HepG2 (cell line): Measurements from ENCODE around the gene DTNB. TPM values are rescaled to one million over a fixed set of nuclear protein-coding genes. Genes with fewer than 3 reads are reported as not detected.
A peak's percentile ranks its signal among the peaks of the same experiment; 100 is the strongest.

Experiments
- ATAC-seq: fragments of 200-7000 bp; cut with Tn5 transposase; 3 replicates; pipeline ENCODE4 v1.9.1; 2020; ENCODE audit warnings: mild to moderate bottlenecking, moderate library complexity
- BruUV-seq: library from RNA; stranded (reverse); fragments of 400-500 nt; replicated peaks from 2 replicates; lab custom pipeline; 2021; lab: Mats Ljungman, UMichigan
- CTCF ChIA-PET: fragments of 300-600 bp; formaldehyde crosslinking; extraction: SDS; loops from one replicate; lab custom pipeline; 2021; ENCODE audit warnings: low total read pairs, inconsistent platforms, low intra/inter-chr PET ratio; lab: Yijun Ruan, JAX
- POLR2A ChIA-PET: fragments of 350-600 bp; sonication (Branson Sonifier 250); formaldehyde crosslinking; loops from one replicate; lab custom pipeline; 2020; ENCODE audit warnings: antibody characterized with exemption, inconsistent platforms; lab: Yijun Ruan, JAX
- DNase-seq: peaks from one replicate; pipeline ENCODE4 v3.0.0-alpha.2; 2015; ENCODE audit warnings: low spot score
- FAIRE-seq: peaks from 3 replicates; lab custom pipeline; 2011; peaks lifted over from hg19 to GRCh38; lab: Jason Lieb, UNC
- H2AFZ ChIP-seq: one replicate; pipeline ENCODE4 v1.6.1; 2011; ENCODE audit warnings: low read length, inconsistent platforms
- H3K27ac ChIP-seq: fragments of 300-600 bp; 3 replicates; pipeline ENCODE4 v1.8.0; 2011; ENCODE audit warnings: mixed run types, mild to moderate bottlenecking, mixed read lengths, low read length, inconsistent platforms; ENCODE audit not compliant: insufficient read depth; ENCODE audit errors: extremely low read length
- H3K27me3 ChIP-seq, 2 experiments: fragments of 200-600 bp in 1 of 2; 2 replicates in 1 of 2; 3 replicates in 1 of 2; pipeline versions ENCODE4 v1.6.0 to v1.8.0; 2011; ENCODE audit warnings: low read length in 2 of 2, mild to moderate bottlenecking in 2 of 2, moderate library complexity in 2 of 2, inconsistent platforms in 1 of 2; ENCODE audit not compliant: insufficient read depth in 2 of 2, control insufficient read depth in 1 of 2
- H3K36me3 ChIP-seq, 2 experiments: fragments of 200-600 bp in 1 of 2; replicated peaks in 1 of 2; 2 replicates in 1 of 2; 3 replicates in 1 of 2; pipeline versions ENCODE4 v1.5.1 to v1.8.0; 2011; ENCODE audit warnings: low read length in 2 of 2, inconsistent platforms in 1 of 2; ENCODE audit not compliant: insufficient read depth in 2 of 2, control insufficient read depth in 1 of 2
- H3K4me1 ChIP-seq: 2 replicates; pipeline ENCODE4 v1.5.1; 2012; ENCODE audit warnings: low read length, inconsistent platforms; ENCODE audit not compliant: insufficient read depth
- H3K4me2 ChIP-seq: 2 replicates; pipeline ENCODE4 v1.6.0; 2011; ENCODE audit warnings: low read depth, low read length, inconsistent platforms
- H3K4me3 ChIP-seq, 3 experiments: fragments of 200-600 bp in 1 of 3; sonication (generic), shearing (Covaris generic) in 1 of 3; replicated peaks in 1 of 3; 2 replicates each; pipeline ENCODE4 v1.5.1; 2011 to 2016; ENCODE audit warnings: low read length in 3 of 3, inconsistent platforms in 2 of 3, low read depth in 2 of 3, mild to moderate bottlenecking in 2 of 3, control low read depth in 1 of 3, mixed read lengths in 1 of 3; ENCODE audit not compliant: insufficient read depth in 1 of 3
- H3K79me2 ChIP-seq: one replicate; pipeline ENCODE4 v1.6.1; 2011; ENCODE audit warnings: low read length, inconsistent platforms; ENCODE audit not compliant: insufficient read depth
- H3K9ac ChIP-seq: 2 replicates; pipeline ENCODE4 v1.6.0; 2011; ENCODE audit warnings: mild to moderate bottlenecking, low read depth, low read length, inconsistent platforms; ENCODE audit not compliant: insufficient read depth
- H3K9me3 ChIP-seq: 2 replicates; pipeline ENCODE4 v1.5.1; 2012; ENCODE audit warnings: mild to moderate bottlenecking, low read length
- H4K20me1 ChIP-seq: 2 replicates; pipeline ENCODE4 v1.6.0; 2011; ENCODE audit warnings: inconsistent platforms, mild to moderate bottlenecking, low read length, moderate library complexity; ENCODE audit not compliant: insufficient read depth
- FOSL1 ChIP-seq: sonication (generic); formaldehyde crosslinking; IDR thresholded peaks from 2 replicates; pipeline ENCODE4 v1.9.0; 2021; ENCODE audit warnings: missing genetic modification reagents, borderline replicate concordance
- FOXA3 ChIP-seq: IDR thresholded peaks from 2 replicates; pipeline ENCODE4 v1.6.1; 2016; ENCODE audit warnings: missing genetic modification reagents, missing compliant biosample characterization
- HMG20A ChIP-seq: IDR thresholded peaks from 2 replicates; pipeline ENCODE4 v1.6.1; 2016; ENCODE audit warnings: borderline replicate concordance
- JUND ChIP-seq: sonication (generic); formaldehyde crosslinking; IDR thresholded peaks from 2 replicates; pipeline ENCODE4 v1.8.0; 2022; ENCODE audit warnings: mild to moderate bottlenecking, missing genetic modification reagents
- NFIC ChIP-seq: IDR thresholded peaks from 2 replicates; pipeline ENCODE4 v1.6.1; 2012; ENCODE audit warnings: mild to moderate bottlenecking, low read length, inconsistent platforms
- RFXANK ChIP-seq: IDR thresholded peaks from 2 replicates; pipeline ENCODE4 v1.6.1; 2016
- ZBTB7B ChIP-seq: sonication (generic); formaldehyde crosslinking; IDR thresholded peaks from 2 replicates; pipeline ENCODE4 v1.4.0; 2020; ENCODE audit warnings: missing genetic modification reagents
- ZFP36 ChIP-seq: fragments of 150-350 bp; IDR thresholded peaks from 2 replicates; pipeline ENCODE4 v1.6.1; 2018; ENCODE audit warnings: borderline replicate concordance, low read length, low read depth; ENCODE audit not compliant: partially characterized antibody
- ZNF558 ChIP-seq: sonication (generic); formaldehyde crosslinking; IDR thresholded peaks from 2 replicates; pipeline ENCODE4 v1.9.0; 2022; ENCODE audit warnings: mild to moderate bottlenecking, missing genetic modification reagents, borderline replicate concordance
- ZSCAN9 ChIP-seq: IDR thresholded peaks from 2 replicates; pipeline ENCODE4 v1.6.1; 2016; ENCODE audit warnings: borderline replicate concordance
- WGBS: methylation state at CpG from one replicate; pipeline ENCODE4 v1.1.6; 2017; ENCODE audit warnings: low lambda C conversion rate; 5-methylcytosine and 5-hydroxymethylcytosine counted together
- in situ Hi-C: cut with HindIII; loops from 2 replicates; pipeline ENCODE4 v1.10.0; 2017; ENCODE audit warnings: low pct_unique_long_range_greater_than_20kb; ENCODE audit not compliant: extremely low pct_ligation_motif_present
- intact Hi-C: fragments of 100-400 bp; cut with micrococcal nuclease; formaldehyde crosslinking; loops from one replicate; pipeline ENCODE4 v1.10.0; 2022; ENCODE audit not compliant: unreplicated experiment
- polyA plus RNA-seq, 8 experiments: library from polyadenylated mRNA; depleted of rRNA in 3 of 8; stranded (reverse) in 7 of 8; unstranded in 1 of 8; fragments of >200 nt; fragmentation: Illumina TruSeq in 4 of 8; extraction: Trizol in 4 of 8; gene quantifications; 2 replicates each; pipeline versions ENCODE4 v1.2.1 to v1.2.3, GENCODE V29; 2011 to 2016; ENCODE audit warnings: low read depth in 4 of 8, missing spikeins in 1 of 8, mixed read lengths in 1 of 8; ENCODE audit not compliant: insufficient read depth in 1 of 8
- total RNA-seq, 5 experiments: library from RNA; depleted of rRNA; stranded (reverse); fragments of >200 nt; fragmentation: Illumina TruSeq; extraction: Trizol; gene quantifications; 2 replicates each; pipeline ENCODE4 v1.2.3, GENCODE V29; 2016; ENCODE audit warnings: low read depth in 1 of 5
- TF ChIP-seq, protein P1 (sequence below): IDR thresholded peaks from 2 replicates; pipeline ENCODE4 v1.6.1; 2012; ENCODE audit warnings: low read depth, low read length, improper control_type of control experiment
- TF ChIP-seq, protein P2 (sequence below): sonication (generic); formaldehyde crosslinking; IDR thresholded peaks from 2 replicates; pipeline ENCODE4 v1.8.0; 2022; ENCODE audit warnings: mild to moderate bottlenecking, missing genetic modification reagents; ENCODE audit not compliant: insufficient replicate concordance
- TF ChIP-seq, protein P3 (sequence below): sonication (generic); formaldehyde crosslinking; IDR thresholded peaks from 2 replicates; pipeline ENCODE4 v1.4.0; 2020; ENCODE audit warnings: mild to moderate bottlenecking, missing genetic modification reagents, borderline replicate concordance
- TF ChIP-seq, protein P4 (sequence below), 2 experiments: fragments of 450-650 bp in 1 of 2; sonication (generic) in 1 of 2; formaldehyde crosslinking; IDR thresholded peaks; 2 replicates each; pipeline versions ENCODE4 v1.5.0 to v1.8.0; 2020 to 2022; ENCODE audit warnings: mild to moderate bottlenecking in 1 of 2, missing genetic modification reagents in 1 of 2

Gene DTNB
- total and polyA plus RNA-seq, 2 of the 13 experiments (the other 11 are each of a cell fraction or from before 2014, with no cell fraction given): 14.4 to 23.9 TPM

DNA sequence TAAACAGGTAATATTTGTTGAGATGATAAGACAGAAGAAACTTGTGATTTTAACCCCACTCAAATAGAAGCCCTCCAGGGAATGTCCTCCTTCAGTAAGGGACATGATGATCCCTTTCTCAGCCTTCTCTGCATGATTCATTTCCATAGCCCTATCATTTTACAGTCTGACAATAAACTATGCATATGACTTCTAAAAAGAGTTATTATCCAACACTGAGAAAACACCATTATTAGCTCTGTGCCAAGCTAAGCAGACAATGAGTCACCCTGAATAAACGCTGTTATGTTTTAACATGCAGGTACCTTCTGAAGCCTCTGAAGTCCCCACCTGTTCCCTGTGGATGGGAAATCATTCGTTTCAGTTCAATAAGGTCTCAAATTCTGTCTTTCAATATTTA lies 54.7 kb downstream of the DTNB start:
- POLR2A ChIA-PET: interaction anchor here (1.0 kb wide), 1 partner anchor 11 kb away, joined by 8 read pairs; no protein-coding TSS in a partner anchor
- CTCF ChIA-PET: no interaction called here
- no peaks in the 10 kb centered on the region for H3K79me2 ChIP-seq
- peaks cover 2 to 3% of the 10 kb centered on the region in 2 experiments; a peak in 1 of 5 replicates for H3K36me3 ChIP-seq
- no peak overlapping the region for H3K4me3 ChIP-seq
- no peak overlapping the region for H3K27ac ChIP-seq
- no peaks in the 10 kb centered on the region for H3K27me3 ChIP-seq
- peak; percentile 39 for FAIRE-seq
- H3K9ac ChIP-seq: no peak overlapping the region
- no peaks in the 10 kb centered on the region for H4K20me1 ChIP-seq
- intact Hi-C loops (no loop called here), in situ Hi-C loops (no loop called here)
- no TSS peak for BruUV-seq
- ATAC-seq: peak; percentile 95
- no peak overlapping the region for H2AFZ ChIP-seq
- H3K4me2 ChIP-seq: no peak overlapping the region
- H3K9me3 ChIP-seq: no peaks in the 10 kb centered on the region
- WGBS: 8% methylated on average over 2 of the region's 2 CpGs
- peaks cover 30% of the 10 kb centered on the region for H3K4me1 ChIP-seq
- peak; percentile 84 for DNase-seq
- peak; percentile 35; the same call in 1 of the 2 replicates for TF ChIP-seq HMG20A (CRISPR knock-in tag)
- 0 out of 2 replicates have a peak, but pooled peaks have one; percentile 42 for TF ChIP-seq ZSCAN9
- TF ChIP-seq, protein P1, sequence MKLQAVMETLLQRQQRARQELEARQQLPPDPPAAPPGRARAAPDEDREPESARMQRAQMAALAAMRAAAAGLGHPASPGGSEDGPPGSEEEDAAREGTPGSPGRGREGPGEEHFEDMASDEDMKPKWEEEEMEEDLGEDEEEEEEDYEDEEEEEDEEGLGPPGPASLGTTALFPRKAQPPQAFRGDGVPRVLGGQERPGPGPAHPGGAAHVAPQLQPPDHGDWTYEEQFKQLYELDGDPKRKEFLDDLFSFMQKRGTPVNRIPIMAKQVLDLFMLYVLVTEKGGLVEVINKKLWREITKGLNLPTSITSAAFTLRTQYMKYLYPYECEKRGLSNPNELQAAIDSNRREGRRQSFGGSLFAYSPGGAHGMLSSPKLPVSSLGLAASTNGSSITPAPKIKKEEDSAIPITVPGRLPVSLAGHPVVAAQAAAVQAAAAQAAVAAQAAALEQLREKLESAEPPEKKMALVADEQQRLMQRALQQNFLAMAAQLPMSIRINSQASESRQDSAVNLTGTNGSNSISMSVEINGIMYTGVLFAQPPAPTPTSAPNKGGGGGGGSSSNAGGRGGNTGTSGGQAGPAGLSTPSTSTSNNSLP: peak; percentile 78; the same call in 1 of the 2 replicates
- peak; percentile 73; the same call in 1 of the 2 replicates for TF ChIP-seq NFIC
- TF ChIP-seq, protein P2, sequence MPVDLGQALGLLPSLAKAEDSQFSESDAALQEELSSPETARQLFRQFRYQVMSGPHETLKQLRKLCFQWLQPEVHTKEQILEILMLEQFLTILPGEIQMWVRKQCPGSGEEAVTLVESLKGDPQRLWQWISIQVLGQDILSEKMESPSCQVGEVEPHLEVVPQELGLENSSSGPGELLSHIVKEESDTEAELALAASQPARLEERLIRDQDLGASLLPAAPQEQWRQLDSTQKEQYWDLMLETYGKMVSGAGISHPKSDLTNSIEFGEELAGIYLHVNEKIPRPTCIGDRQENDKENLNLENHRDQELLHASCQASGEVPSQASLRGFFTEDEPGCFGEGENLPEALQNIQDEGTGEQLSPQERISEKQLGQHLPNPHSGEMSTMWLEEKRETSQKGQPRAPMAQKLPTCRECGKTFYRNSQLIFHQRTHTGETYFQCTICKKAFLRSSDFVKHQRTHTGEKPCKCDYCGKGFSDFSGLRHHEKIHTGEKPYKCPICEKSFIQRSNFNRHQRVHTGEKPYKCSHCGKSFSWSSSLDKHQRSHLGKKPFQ: no peak
- no peak for TF ChIP-seq ZFP36
- no peak for TF ChIP-seq ZNF558 (CRISPR knock-in tag)
- no peak for TF ChIP-seq RFXANK
- TF ChIP-seq, protein P3, sequence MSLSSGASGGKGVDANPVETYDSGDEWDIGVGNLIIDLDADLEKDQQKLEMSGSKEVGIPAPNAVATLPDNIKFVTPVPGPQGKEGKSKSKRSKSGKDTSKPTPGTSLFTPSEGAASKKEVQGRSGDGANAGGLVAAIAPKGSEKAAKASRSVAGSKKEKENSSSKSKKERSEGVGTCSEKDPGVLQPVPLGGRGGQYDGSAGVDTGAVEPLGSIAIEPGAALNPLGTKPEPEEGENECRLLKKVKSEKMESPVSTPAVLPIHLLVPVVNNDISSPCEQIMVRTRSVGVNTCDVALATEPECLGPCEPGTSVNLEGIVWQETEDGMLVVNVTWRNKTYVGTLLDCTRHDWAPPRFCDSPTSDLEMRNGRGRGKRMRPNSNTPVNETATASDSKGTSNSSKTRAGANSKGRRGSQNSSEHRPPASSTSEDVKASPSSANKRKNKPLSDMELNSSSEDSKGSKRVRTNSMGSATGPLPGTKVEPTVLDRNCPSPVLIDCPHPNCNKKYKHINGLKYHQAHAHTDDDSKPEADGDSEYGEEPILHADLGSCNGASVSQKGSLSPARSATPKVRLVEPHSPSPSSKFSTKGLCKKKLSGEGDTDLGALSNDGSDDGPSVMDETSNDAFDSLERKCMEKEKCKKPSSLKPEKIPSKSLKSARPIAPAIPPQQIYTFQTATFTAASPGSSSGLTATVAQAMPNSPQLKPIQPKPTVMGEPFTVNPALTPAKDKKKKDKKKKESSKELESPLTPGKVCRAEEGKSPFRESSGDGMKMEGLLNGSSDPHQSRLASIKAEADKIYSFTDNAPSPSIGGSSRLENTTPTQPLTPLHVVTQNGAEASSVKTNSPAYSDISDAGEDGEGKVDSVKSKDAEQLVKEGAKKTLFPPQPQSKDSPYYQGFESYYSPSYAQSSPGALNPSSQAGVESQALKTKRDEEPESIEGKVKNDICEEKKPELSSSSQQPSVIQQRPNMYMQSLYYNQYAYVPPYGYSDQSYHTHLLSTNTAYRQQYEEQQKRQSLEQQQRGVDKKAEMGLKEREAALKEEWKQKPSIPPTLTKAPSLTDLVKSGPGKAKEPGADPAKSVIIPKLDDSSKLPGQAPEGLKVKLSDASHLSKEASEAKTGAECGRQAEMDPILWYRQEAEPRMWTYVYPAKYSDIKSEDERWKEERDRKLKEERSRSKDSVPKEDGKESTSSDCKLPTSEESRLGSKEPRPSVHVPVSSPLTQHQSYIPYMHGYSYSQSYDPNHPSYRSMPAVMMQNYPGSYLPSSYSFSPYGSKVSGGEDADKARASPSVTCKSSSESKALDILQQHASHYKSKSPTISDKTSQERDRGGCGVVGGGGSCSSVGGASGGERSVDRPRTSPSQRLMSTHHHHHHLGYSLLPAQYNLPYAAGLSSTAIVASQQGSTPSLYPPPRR (CRISPR knock-in tag): peak; percentile 48; the same call in 1 of the 2 replicates
- peak; percentile 78 for TF ChIP-seq JUND (CRISPR knock-in tag)
- TF ChIP-seq, protein P4, sequence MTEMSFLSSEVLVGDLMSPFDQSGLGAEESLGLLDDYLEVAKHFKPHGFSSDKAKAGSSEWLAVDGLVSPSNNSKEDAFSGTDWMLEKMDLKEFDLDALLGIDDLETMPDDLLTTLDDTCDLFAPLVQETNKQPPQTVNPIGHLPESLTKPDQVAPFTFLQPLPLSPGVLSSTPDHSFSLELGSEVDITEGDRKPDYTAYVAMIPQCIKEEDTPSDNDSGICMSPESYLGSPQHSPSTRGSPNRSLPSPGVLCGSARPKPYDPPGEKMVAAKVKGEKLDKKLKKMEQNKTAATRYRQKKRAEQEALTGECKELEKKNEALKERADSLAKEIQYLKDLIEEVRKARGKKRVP (CRISPR knock-in tag; IDR thresholded peaks at IDR 0.05): peak in 1 of 2 experiments; percentile 2; a peak in 1 of 4 replicates
- TF ChIP-seq ZBTB7B (CRISPR knock-in tag): no peak
- TF ChIP-seq FOXA3 (CRISPR knock-in tag): peak; percentile 67
- TF ChIP-seq FOSL1: peak; percentile 85
